LNCAP (cell line): Measurements from ENCODE around the gene ETFA.

Experiments used
- CTCF ChIP-seq: fragments of 450-650 bp; IDR thresholded peaks from 2 replicates; pipeline ENCODE4 v1.5.1; 2017; ENCODE audit warnings: mild to moderate bottlenecking

The ETFA gene

GRCh38 chr15:76209942-76210341 lies 101.3 kb downstream of the ETFA start:
- TF ChIP-seq CTCF, result no peak

GRCh38 chr15:76209523-76209922 lies 101.7 kb downstream of the ETFA start:
- no peak for TF ChIP-seq CTCF

GRCh38 chr15:76208786-76209424 lies 102.4 kb downstream of the ETFA start:
- TF ChIP-seq CTCF, result no peak

GRCh38 chr15:76208084-76208785 lies 103.0 kb downstream of the ETFA start:
- TF ChIP-seq CTCF, result no peak

GRCh38 chr15:76206325-76206976 lies 104.8 kb downstream of the ETFA start:
- TF ChIP-seq CTCF, result no peak

GRCh38 chr15:76204916-76205460 lies 106.3 kb downstream of the ETFA start:
- TF ChIP-seq CTCF, result no peak

GRCh38 chr15:76204109-76204845 lies 107.0 kb downstream of the ETFA start:
- no peak for TF ChIP-seq CTCF
